SK-N-SH (cell line): ENCODE data around the gene PITPNM3. TPM values are rescaled to one million over a fixed set of nuclear protein-coding genes. Genes with fewer than 3 reads are reported as not detected.

Experiments
- CTCF ChIA-PET: fragments of 300-600, 350-600 bp; formaldehyde crosslinking; extraction: SDS; loops from one replicate; lab custom pipeline; 2021; lab: Yijun Ruan, JAX
- POLR2A ChIA-PET: fragments of 350-600 bp; sonication (Branson Sonifier 250); formaldehyde crosslinking; extraction: SDS; loops from one replicate; lab custom pipeline; 2020; ENCODE audit warnings: antibody characterized with exemption, inconsistent platforms; lab: Yijun Ruan, JAX
- DNase-seq: peaks from one replicate; pipeline ENCODE4 v3.0.0; 2012
- H2AFZ ChIP-seq: fragments of 200-600 bp; sonication (generic); 2 replicates; pipeline ENCODE4 v1.8.1; 2016; ENCODE audit warnings: antibody characterized with exemption, mild to moderate bottlenecking, low read depth
- H3F3A ChIP-seq: fragments of 200-600 bp; sonication (generic); replicated peaks from 2 replicates; pipeline ENCODE3; 2016; ENCODE audit warnings: antibody characterized with exemption, mild to moderate bottlenecking; ENCODE audit not compliant: insufficient read depth
- H3K27ac ChIP-seq, 2 experiments: fragments of 200-500 bp in 1 of 2; fragments of 200-600 bp in 1 of 2; sonication (Bioruptor generic) in 1 of 2; sonication (generic), shearing (Covaris generic) in 1 of 2; 2 replicates each; pipeline versions ENCODE4 v1.5.1 to v1.6.1; 2014 to 2016; ENCODE audit warnings: low read depth in 2 of 2, inconsistent platforms in 1 of 2, low read length in 1 of 2, mild to moderate bottlenecking in 1 of 2, mixed read lengths in 1 of 2
- H3K27me3 ChIP-seq: fragments of 200-600 bp; sonication (generic), shearing (Covaris generic); 2 replicates; pipeline ENCODE4 v1.6.1; 2016; ENCODE audit warnings: mixed run types; ENCODE audit not compliant: insufficient read depth
- H3K36me3 ChIP-seq, 2 experiments: fragments of 200-500 bp in 1 of 2; fragments of 200-600 bp in 1 of 2; sonication (Bioruptor generic) in 1 of 2; sonication (generic) in 1 of 2; replicated peaks in 1 of 2; 2 replicates each; pipeline versions ENCODE3 to v1.5.1; 2014 to 2016; ENCODE audit warnings: low read length in 1 of 2, mild to moderate bottlenecking in 1 of 2; ENCODE audit not compliant: insufficient read depth in 2 of 2, control insufficient read depth in 1 of 2
- H3K4me1 ChIP-seq, 2 experiments: fragments of 200-500 bp in 1 of 2; fragments of 200-600 bp in 1 of 2; sonication (Bioruptor generic) in 1 of 2; sonication (generic), shearing (Covaris generic) in 1 of 2; 2 replicates each; pipeline versions ENCODE4 v1.5.1 to v1.6.1; 2014 to 2016; ENCODE audit warnings: low read depth in 1 of 2, low read length in 1 of 2, mixed run types in 1 of 2; ENCODE audit not compliant: insufficient read depth in 2 of 2, control insufficient read depth in 1 of 2
- H3K4me2 ChIP-seq: fragments of 200-600 bp; sonication (generic), shearing (Covaris generic); 2 replicates; pipeline ENCODE4 v1.6.1; 2017; ENCODE audit warnings: mixed run types
- H3K4me3 ChIP-seq, 2 experiments: fragments of 200-500 bp in 1 of 2; fragments of 200-600 bp in 1 of 2; sonication (Bioruptor generic) in 1 of 2; sonication (generic), shearing (Covaris generic) in 1 of 2; 2 replicates each; pipeline versions ENCODE4 v1.5.1 to v1.8.1; 2014 to 2016; ENCODE audit warnings: low read depth in 2 of 2, inconsistent platforms in 1 of 2, low read length in 1 of 2, mild to moderate bottlenecking in 1 of 2, mixed read lengths in 1 of 2, moderate library complexity in 1 of 2
- H3K79me2 ChIP-seq: fragments of 200-600 bp; sonication (generic); 2 replicates; pipeline ENCODE4 v1.8.1; 2017; ENCODE audit warnings: mild to moderate bottlenecking; ENCODE audit not compliant: insufficient read depth
- H3K9ac ChIP-seq: fragments of 200-600 bp; sonication (generic); 2 replicates; pipeline ENCODE4 v1.6.1; 2017; ENCODE audit warnings: mixed run types
- H3K9me2 ChIP-seq: fragments of 200-600 bp; sonication (generic); 2 replicates; pipeline ENCODE4 v1.6.1; 2017; ENCODE audit warnings: mixed run types
- H3K9me3 ChIP-seq: fragments of 200-600 bp; sonication (generic); 2 replicates; pipeline ENCODE4 v1.6.1; 2017; ENCODE audit warnings: mixed run types, mild to moderate bottlenecking, moderate library complexity
- H4K20me1 ChIP-seq: fragments of 200-600 bp; sonication (generic); 2 replicates; pipeline ENCODE4 v1.6.1; 2017; ENCODE audit warnings: mild to moderate bottlenecking, mixed run types; ENCODE audit not compliant: insufficient read depth
- CHD2 ChIP-seq: fragments of 150-350 bp; IDR thresholded peaks from 2 replicates; pipeline ENCODE4 v1.6.1; 2018; ENCODE audit warnings: low read length; ENCODE audit not compliant: partially characterized antibody
- ELF1 ChIP-seq: IDR thresholded peaks from 2 replicates; pipeline ENCODE4 v1.4.0; 2012
- FOXJ3 ChIP-seq: sonication (generic); formaldehyde crosslinking; IDR thresholded peaks from 2 replicates; pipeline ENCODE4 v1.5.1; 2020; ENCODE audit warnings: mild to moderate bottlenecking, missing genetic modification reagents
- GABPA ChIP-seq: IDR thresholded peaks from 2 replicates; pipeline ENCODE4 v1.4.0; 2012; ENCODE audit warnings: low read depth, mild to moderate bottlenecking
- IRF3 ChIP-seq: fragments of 150-350 bp; IDR thresholded peaks from 2 replicates; pipeline ENCODE4 v1.6.1; 2016; ENCODE audit warnings: mild to moderate bottlenecking, low read depth, low read length
- JUND ChIP-seq: IDR thresholded peaks from 2 replicates; pipeline ENCODE4 v1.4.0; 2012
- MXI1 ChIP-seq: IDR thresholded peaks from 2 replicates; pipeline ENCODE4 v1.6.1; 2012; ENCODE audit warnings: mild to moderate bottlenecking, low read depth, low read length, improper control_type of control experiment
- NFIC ChIP-seq: IDR thresholded peaks from 2 replicates; pipeline ENCODE4 v1.4.0; 2012; ENCODE audit warnings: borderline replicate concordance
- NRF1 ChIP-seq: IDR thresholded peaks from 2 replicates; pipeline ENCODE4 v1.6.1; 2012; ENCODE audit warnings: low read depth, mild to moderate bottlenecking, low read length
- POLR2AphosphoS5 ChIP-seq: IDR thresholded peaks from 2 replicates; pipeline ENCODE4 v1.6.1; 2012; ENCODE audit warnings: low read depth, low read length
- SIN3A ChIP-seq: IDR thresholded peaks from 2 replicates; pipeline ENCODE4 v1.6.1; 2012; ENCODE audit warnings: low read depth, mild to moderate bottlenecking, low read length, moderate library complexity, borderline replicate concordance
- TCF12 ChIP-seq: IDR thresholded peaks from 2 replicates; pipeline ENCODE4 v1.4.0; 2012
- TEAD4 ChIP-seq: IDR thresholded peaks from 2 replicates; pipeline ENCODE4 v1.4.0; 2012; ENCODE audit warnings: mild to moderate bottlenecking, borderline replicate concordance; ENCODE audit not compliant: insufficient read depth
- ZBTB33 ChIP-seq: IDR thresholded peaks from 2 replicates; pipeline ENCODE4 v1.4.0; 2012; ENCODE audit warnings: low read depth, borderline replicate concordance
- WGBS: methylation state at CpG from one replicate; pipeline ENCODE4 v1.1.6; 2017; ENCODE audit warnings: low lambda C conversion rate; 5-methylcytosine and 5-hydroxymethylcytosine counted together
- polyA plus RNA-seq, 3 experiments: library from polyadenylated mRNA; depleted of rRNA; stranded (reverse); fragments of >200 nt; gene quantifications; 2 replicates each; pipeline ENCODE4 v1.2.3, GENCODE V29; 2012

Gene PITPNM3
- polyA plus RNA-seq, 1 of the 3 experiments (the other 2 are of a cell fraction), result 0.82 TPM

DNA sequence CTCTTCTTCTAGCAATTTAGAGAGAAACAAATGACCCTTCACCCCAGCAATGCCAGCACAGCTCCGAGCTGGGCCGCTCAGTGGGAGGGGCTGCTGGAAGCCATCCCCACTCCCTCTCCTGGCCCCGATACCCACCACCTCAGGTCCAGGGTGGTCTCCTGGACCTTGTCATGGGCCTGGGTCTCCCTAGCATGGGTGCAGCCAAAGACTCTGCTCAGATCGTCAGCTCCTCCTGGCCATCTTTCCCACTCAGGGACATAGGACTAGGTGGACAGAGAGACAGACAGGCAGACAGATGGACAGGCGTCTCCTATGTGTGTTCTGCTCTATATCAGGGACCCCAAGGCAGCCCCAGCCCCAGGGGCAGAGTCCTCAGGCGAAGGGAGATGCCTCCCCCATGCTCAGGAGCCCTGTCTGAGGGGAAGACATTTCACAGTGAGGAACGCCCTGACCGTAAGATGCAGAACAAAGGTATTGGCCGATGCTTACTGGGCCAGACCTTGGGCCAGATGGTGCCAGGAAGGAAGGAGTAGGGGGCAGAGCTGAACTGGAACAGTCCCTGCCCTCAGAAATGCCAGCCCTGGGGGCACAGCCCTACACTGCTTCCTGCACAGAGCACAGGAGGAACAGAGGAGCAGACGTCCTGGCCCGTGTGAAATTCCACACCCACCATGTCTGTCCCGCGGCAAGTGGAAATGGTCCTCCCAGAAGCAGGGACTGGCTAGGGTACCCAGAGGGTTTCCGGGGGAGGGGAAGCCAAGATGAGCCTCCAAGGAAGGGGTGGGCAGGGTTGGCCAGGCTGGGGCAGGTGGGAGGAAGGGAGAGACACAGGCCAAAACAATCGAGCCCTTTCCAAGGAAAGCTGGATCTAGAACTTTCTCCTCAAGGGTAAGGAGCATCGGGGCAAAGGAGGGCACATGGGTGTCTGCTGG lies 13.0 kb downstream of the PITPNM3 start (continued):
- TF ChIP-seq TEAD4 (no peak), CHD2 (no peak), ELF1 (no peak), JUND (no peak), NRF1 (no peak), SIN3A (no peak), FOXJ3 (CRISPR knock-in tag) (no peak)

GRCh38 chr17:6542577-6542976 lies 13.8 kb downstream of the PITPNM3 start:
- TF ChIP-seq JUND, result no peak
- TF ChIP-seq NFIC, result no peak
- TF ChIP-seq IRF3, result no peak
- TF ChIP-seq POLR2AphosphoS5, result no peak
- TF ChIP-seq ZBTB33, result no peak
- no peak for TF ChIP-seq ELF1
- TF ChIP-seq MXI1, result no peak
- no peak for TF ChIP-seq GABPA
- no peak for TF ChIP-seq TCF12
- WGBS, result 63% methylated on average over 2 of the region's 4 CpGs
- Histone ChIP-seq H3K79me2 (no peaks in the 10 kb centered on the region), H3K36me3 (peaks cover 0 to 3% of the 10 kb centered on the region in 2 experiments), H3K4me1 (no peaks in the 10 kb centered on the region), H4K20me1 (no peaks in the 10 kb centered on the region), H3K27me3 (no peaks in the 10 kb centered on the region), H3K4me2 (no peak overlapping the region), H3K27ac (no peak overlapping the region), H3K9me2 (no peaks in the 10 kb centered on the region), H3K4me3 (no peak overlapping the region), H3K9ac (no peak overlapping the region), H2AFZ (no peak overlapping the region), H3F3A (no peaks in the 10 kb centered on the region), H3K9me3 (no peaks in the 10 kb centered on the region)
- DNase-seq, result no peak
- CTCF ChIA-PET, result no interaction called here
- POLR2A ChIA-PET, result no interaction called here
